Muscle of arm (tissue), 14 donors: ENCODE data around the gene MPZL3. TPM values are rescaled to one million over a fixed set of nuclear protein-coding genes. Genes with fewer than 3 reads are reported as not detected.
A peak's percentile ranks its signal among the peaks of the same experiment; 100 is the strongest.

Experiments used
- DNase-seq: peaks from one replicate; pipeline ENCODE4 v3.0.0-alpha.2; 2013
- long read RNA-seq, 11 donors: transcript quantifications; one replicate each; lab custom pipeline, GENCODE V29; 2026
- polyA plus RNA-seq, 12 donors: library from polyadenylated mRNA; unstranded; fragments of 120-200 nt; gene quantifications; one replicate each; pipeline ENCODE4 v1.2.1, GENCODE V29; 2013; ENCODE audit not compliant: insufficient read length in 12 of 12

The MPZL3 gene, protein sequence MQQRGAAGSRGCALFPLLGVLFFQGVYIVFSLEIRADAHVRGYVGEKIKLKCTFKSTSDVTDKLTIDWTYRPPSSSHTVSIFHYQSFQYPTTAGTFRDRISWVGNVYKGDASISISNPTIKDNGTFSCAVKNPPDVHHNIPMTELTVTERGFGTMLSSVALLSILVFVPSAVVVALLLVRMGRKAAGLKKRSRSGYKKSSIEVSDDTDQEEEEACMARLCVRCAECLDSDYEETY
- 1 to 10 TPM in 5 of 12 donors, under 1 TPM in 6, not detected in 1; 0.49 to 5.2 (median 0.89) TPM for polyA plus RNA-seq
- long read RNA-seq, donor 1, partial matches to known transcripts: 0 of 4 reads
- long read RNA-seq, donor 1, other reads (novel, unspliced or antisense): 0 of 4 reads
- long read RNA-seq, donor 2: 0 reads
- long read RNA-seq, donor 3, partial matches to known transcripts: 0 of 1 reads
- long read RNA-seq, donor 3, other reads (novel, unspliced or antisense): 0 of 1 reads
- long read RNA-seq, donor 4: 0 reads
- long read RNA-seq, donor 5: 0 reads
- long read RNA-seq, donor 6: 0 reads
- long read RNA-seq, donor 7: 0 reads
- long read RNA-seq, donor 8: 0 reads
- long read RNA-seq, donor 9: 0 reads
- long read RNA-seq, donor 10: 0 reads
- long read RNA-seq, donor 11: 0 reads

DNA sequence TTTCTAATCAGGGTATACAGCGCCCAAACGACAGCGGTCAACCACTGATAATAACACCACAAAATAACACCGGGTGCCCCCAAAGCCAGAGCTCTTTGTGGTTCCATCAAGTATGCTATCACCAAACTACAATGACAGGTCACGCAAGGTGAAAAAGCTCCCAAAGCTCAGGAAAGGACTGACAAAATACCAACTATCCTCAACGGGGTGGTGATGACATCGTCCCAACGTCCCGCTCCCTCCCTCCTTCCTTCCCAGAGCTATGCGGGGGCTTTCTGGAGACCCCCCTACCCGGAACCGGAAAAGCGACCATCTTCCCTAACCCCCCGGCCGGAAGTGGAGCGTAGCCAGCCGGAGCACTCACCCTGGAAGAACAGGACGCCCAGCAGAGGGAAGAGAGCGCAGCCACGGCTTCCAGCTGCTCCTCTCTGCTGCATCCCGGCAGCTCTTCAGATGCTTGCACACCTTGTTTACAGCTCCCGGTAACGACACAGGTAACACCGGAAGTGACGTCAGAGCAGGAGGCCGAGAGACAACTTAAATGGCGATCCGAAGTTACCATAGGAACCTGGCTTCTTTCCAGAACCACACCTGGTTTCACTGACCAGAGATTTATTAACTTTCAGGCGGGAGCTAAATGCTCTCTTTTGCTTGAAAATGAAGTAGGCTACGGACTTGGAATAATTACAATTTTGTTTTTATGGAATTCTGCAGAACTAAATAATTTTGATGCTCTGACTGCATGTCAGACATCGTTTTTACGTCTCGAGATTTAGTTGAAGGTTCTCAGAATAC is at the start of gene MPZL3:
Gene MPZL3, minus strand, starts transcription at position 508 of the 795 bp plus-strand sequence. Its CDS starts 71 bp downstream, at position 437.
- DNase-seq: peak; percentile 86

DNA sequence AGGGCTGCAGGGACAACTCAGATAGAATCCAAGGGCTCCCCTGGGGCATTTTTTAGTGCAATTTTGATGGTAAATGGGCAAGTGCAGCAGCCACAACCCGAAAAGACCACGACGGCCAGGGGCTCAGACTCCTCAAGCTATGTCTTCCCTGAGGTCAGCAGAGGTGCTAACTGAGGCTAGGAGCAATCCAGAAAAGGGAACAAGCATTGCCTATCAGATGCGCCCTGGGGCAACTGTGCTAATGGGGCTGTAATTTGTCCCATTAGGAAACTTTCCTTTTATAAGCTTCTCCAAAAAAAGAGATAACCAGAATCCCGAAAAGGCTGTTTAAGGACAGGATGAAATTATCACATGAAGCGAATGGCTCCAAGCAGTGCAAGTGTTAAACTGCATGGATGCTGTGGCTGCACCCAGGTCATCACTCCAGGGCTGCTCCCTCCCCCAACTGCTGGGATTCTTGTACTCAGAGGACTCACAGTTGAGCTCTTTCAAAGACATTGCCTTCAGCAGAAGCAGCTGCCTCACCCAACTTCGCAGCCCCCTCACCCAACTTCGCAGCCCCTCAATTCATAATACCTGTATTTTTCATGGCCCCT is 49.5 kb upstream of the MPZL3 start:
- no peak for DNase-seq

DNA sequence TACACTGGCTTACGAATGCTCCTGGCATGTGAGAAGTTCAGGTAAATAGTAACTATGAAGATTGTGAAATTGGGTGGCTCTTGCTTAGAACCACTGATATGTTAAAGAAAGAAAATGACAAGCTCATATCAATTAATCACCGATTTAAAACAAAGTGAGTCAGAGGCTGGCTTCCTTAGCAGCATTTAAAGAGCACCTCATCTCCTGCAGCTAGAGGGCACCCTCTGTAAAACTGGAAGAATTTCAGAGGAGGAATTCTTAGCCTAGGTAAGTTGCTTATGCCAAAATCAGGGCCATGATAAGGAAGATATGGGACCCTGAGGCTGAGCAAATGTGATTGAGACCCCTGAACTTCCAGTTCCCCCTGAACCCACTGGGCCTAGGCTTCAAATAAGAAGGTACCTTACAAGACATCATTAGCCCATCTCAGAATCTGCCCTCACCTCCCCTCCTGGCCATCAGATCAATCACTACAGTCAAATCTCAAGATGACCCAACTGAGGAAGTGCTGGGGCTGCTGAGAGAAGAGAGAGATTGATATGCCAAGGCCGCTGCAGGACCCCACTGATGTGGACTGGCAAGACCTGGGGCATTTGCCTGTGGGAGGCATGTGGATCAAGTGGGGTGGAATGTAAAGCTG is 43.8 kb upstream of the MPZL3 start:
- DNase-seq: no peak

DNA sequence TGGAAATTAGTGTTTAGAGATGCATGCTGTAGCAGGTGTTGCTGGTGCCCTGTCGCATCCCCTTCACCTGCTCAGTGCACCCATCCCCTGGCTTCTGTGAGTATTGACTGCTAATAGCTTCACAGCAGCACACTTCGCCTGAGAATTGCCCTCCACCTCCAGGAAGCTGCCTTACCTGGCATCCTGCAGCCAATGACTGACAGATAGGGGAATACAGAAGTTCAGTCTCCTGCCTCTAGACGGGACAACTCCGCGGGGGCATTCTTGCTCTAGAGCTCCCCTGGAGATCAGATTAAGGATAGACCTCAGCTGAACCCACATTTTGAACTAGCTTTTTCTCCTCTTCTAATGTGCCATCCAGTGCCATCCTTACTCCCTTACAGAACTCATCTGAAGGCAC is 43.0 kb upstream of the MPZL3 start:
- DNase-seq: no peak

- no peak for DNase-seq
These were observed 41.9 kb upstream of the MPZL3 start for GRCh38 chr11:118294053-118294452.

DNA sequence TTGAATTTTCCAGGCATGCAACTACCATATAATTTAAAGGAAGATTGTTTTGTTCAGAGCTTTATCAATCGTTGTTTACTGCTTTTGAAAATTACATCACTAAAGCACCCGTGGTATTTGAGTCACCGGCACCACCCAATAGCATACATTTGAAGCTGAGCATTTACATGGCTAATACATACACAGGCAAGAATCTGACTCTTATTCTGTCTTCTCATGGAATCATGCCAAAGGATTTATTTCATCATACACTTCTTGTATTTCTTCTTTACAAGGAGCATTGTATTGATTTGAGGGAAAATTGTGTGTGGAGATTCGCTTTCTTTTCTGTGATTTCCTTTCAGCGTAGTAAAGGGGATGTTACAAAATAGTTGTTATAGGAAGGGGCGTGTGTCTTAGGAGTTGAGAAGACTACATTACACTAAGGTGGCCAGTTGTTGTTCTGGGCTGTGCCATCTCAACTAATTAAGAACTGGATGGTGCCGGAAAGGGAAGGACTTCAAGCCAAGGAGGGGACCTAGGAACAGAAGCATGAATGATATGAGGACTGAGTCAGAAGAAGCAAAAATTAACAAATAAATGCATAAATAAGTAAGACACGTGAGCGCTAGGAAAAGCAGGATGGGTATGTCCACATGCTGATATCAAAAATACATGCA is 39.4 kb upstream of the MPZL3 start:
- DNase-seq: no peak

DNA sequence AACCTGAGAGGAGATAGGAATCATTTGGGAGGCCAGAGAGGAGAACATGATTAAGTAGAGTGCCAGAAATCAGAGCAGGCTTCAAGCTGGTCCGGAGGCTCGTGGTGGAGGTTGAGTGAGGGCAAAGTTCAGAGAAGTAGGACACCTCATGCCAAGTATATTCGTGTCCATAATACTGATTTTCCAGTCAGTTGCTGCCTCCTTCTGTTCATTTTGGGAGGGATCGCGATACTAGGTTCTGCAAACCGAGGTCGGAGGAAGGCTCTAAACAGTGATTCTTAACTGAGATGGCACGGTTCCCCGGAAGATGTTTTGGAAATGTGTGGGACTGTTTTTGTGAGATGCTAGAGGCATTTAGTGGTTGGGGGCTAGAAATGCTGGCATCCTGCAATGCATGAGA is 38.8 kb upstream of the MPZL3 start:
- no peak for DNase-seq

- DNase-seq: peak; percentile 22
These were observed 37.2 kb upstream of the MPZL3 start for GRCh38 chr11:118289401-118289800.

DNA sequence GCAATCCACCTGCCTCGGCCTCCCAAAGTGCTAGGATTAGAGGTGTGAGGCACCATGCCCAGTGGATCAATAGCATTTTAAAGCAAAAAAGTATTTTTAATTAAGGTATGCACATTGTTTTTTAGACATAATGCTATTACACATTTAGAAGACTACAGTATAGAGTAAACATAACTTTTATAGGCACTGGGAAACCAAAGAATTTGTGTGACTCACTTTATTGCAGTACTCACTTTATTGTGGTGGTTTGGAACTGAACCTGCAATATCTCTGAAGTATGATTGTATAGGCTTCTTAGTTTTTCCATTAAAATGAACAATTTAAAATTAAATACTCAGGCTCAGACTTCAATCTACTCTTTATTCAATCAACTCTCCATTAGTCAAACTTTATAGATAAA is 34.8 kb upstream of the MPZL3 start:
- no peak for DNase-seq

DNA sequence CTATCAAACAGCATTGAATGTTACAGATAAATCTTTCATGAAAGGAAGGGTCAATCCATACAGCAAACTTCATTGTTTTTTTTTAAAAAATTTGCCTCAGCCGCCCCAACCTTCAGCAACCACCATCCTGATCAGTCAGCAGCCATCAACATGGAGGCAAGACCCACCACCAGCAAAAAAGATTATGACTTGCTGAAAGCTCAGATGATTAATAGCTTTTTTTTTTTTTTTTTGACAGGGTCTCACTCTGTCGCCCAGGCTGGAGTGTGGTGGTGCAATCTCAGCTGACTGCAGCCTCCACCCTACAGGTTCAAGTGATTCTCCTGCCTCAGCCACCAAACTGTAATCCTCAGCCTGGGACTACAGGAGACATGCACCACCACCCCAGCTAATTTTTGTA is 34.4 kb upstream of the MPZL3 start:
- no peak for DNase-seq

- DNase-seq: no peak
These were observed 31.7 kb upstream of the MPZL3 start for GRCh38 chr11:118283756-118284350.

DNA sequence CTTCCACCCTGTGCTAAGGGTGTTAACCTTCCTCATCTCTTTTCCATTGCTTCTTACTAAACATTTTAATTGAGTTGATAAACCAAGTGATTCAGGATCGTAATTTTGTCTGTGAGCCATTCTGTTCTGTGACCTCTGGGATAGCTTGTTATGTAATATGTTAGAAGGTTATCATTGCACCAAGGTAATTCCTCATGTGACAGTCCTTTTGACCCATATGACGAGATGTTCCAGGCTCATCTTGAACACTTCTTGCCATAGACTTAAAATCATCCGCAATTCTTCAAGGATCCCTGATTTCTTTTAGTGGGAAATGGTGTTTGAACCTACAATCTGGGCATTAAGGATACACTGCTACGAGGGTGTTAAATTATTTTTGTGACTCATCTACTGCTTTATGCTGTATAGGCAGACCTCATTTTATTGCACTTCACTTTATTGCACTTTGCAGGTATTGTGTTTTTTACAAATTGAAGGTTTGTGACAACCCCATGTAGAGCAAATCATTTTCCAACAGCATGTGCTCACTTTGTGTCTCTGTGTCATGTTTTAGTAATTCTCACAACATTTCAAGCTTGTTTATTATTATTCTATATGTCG is 31.0 kb upstream of the MPZL3 start:
- DNase-seq: no peak

DNA sequence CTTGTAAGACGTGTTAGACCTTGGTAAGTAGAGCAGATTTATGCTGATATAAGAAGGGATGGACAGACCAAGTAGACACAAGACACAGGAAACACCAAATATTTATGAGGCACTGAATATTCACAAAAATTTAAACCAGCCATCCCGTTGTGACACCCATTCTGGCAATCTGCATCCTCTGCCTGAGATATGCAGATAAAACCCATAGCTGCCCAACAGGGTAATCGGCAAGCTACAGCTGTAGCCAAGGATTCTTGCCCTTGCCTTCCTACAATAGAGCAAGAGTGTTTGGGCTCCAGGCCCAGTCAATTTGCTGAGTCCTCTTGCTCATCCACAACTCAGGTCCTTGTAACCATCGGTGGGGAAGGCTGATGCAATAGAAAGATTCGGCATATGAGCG is 30.4 kb upstream of the MPZL3 start:
- DNase-seq: no peak

DNA sequence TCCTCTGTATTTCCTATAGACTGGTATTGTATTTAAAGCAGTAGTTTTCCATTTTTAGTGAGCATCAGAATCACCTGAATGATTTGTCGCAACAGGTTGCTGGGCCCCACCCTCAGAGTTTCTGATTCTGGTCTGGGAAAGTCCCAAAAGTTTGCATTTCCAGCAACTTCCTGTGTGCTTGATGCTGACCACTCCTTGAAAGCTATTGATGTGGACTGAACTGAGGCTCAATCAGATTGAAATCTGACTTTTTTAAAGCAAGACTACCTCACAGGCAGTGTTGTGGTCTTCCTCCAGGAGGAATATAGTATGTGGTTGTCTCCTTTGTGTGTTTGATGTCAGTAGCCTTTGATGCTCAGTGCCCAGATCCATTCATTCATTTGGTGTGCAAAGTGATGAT is 29.1 kb upstream of the MPZL3 start:
- no peak for DNase-seq

DNA sequence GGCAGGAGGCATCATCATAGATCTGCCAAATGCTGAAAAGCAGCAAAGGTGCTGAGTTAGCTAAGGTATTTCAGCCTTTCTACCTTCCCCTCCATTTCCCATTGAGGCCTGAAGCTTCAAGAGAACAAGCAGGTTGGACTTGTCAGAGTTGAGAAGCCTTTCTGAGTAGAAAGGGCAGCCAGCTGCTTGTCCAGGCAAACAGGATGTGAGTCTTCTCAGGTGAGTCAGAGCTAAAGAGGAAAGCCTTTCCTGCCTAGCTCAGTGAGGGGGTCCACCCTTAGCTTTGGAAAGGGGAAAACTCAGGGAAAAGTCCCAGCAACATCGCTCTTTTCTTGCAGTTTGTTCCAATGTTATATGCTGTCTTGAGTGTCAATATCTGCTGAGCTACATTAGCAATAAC is 25.1 kb upstream of the MPZL3 start:
- no peak for DNase-seq

DNA sequence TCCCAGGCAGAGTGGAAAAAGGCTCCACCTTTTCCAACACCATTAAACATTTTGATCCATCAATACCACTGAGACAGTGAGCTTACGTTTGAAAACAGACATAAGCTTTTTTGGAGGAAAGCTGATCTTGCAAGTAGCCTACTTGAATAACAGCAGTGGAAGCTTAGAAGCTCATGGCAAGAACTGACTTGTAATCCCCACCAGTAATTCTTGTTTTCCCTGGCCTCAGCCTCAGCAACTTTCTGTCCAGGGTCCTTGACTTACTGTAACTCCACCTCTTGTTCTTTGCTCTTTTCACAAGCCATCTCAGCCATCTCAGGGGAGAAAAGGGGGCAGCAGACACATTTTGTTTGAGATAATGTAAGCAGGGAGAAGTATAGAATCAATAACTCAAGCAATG is 24.3 kb upstream of the MPZL3 start:
- no peak for DNase-seq

DNA sequence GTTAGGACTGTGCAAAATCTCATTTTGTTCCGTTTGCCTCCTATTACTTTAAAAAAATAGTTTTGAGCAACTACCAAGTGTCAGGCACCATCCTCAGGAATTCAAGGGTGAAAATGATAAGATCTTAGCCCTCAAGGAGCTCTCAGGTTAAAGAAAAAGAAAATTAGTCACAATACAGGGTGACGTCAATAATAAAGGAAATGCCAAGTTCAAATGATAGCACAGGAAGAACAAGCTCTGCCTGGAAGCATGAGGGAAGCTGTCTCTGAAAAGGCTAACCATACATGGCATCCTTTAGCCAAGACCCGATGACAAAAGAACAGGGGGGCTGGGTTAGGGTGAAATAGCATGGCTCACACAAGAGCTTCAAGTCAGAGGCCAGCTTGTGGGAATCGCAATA is 23.0 kb upstream of the MPZL3 start:
- no peak for DNase-seq

DNA sequence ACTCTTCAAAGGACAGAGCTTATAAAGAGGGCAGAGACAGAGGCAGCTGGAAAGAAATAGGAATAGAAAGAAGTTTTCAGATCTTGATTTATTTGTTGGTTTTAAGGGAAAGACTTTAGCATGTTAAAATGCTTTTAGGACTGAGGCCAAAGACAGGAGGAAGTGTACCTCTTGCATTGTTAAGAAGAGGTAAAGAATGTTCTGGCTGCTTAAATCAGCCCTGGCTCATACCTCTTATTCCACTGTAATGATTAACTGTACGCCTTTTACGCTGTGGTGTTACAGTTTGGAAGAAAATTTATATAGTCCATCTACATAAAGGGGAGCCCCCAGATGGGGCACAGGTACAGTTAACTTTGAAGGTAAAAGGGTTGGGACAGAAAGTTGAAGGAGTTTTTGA is 22.0 kb upstream of the MPZL3 start:
- DNase-seq: no peak

- DNase-seq: no peak
These were observed 19.8 kb upstream of the MPZL3 start for GRCh38 chr11:118272001-118272400.

DNA sequence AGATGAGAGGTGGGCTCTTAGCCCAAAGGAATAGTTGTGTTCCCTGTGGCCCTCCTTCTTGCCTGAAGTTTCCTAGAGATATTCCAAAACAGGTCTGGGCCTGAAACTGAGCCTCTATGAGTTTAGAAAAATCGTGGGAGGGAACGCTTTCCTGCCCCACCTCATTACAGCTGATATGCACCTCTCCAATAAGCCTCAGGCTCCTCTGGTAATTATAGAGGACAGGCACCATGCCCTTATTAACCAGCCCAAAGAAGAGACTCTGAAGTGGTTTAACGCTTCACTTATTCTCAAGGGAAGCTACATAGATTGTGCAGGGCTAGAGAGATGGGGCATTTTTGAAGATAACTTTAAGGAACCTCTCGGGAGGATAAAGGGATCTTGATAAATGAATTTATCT is 15.3 kb upstream of the MPZL3 start:
- no peak for DNase-seq
